ENCODE measurements around the gene NETO1. TPM values are rescaled to one million over a fixed set of nuclear protein-coding genes. Genes with fewer than 3 reads are reported as not detected.

NETO1 gene
- total and polyA plus RNA-seq, 2 of the 4 experiments (the other 2 are of a cell fraction): 0.29 to 0.36 TPM

GRCh38 chr18:72843743-72844142 lies 24.0 kb downstream of the NETO1 start:
- ChIA-PET POLR2A (ENCODE audit: unreplicated experiment) (no interaction called here), CTCF (interaction anchor here (0.9 kb wide), 1 partner anchor 20 kb away, joined by 4 read pairs; no protein-coding TSS in a partner anchor)
- Histone ChIP-seq H3K9ac (ENCODE audit: low read depth, low read length) (no peak overlapping the region), H4K8ac (ENCODE audit: low read depth in 2 of 2, low read length in 2 of 2) (no peak overlapping the region), H3K4me1 (ENCODE audit: control insufficient read depth, insufficient read depth, low read length) (no peaks in the 10 kb centered on the region), H2AK9ac (replicated peaks; ENCODE audit: low read depth, low read length, poor library complexity) (no peak overlapping the region), H3K18ac (ENCODE audit: low read depth, low read length) (no peak overlapping the region), H3K4ac (ENCODE audit: low read depth, low read length) (no peak overlapping the region), H3K4me3 (ENCODE audit: insufficient read depth, low read depth, low read length) (no peak overlapping the region), H2AK5ac (ENCODE audit: low read depth, low read length) (no peak overlapping the region), H2BK20ac (ENCODE audit: low read depth, low read length) (no peak overlapping the region), H4K91ac (ENCODE audit: insufficient read depth, low read depth, low read length) (no peak overlapping the region), H3K27ac (ENCODE audit: insufficient read depth, low read length) (no peak overlapping the region), H4K20me1 (ENCODE audit: insufficient read depth, low read length) (no peaks in the 10 kb centered on the region), H3K14ac (replicated peaks; ENCODE audit: low read depth, low read length) (no peak overlapping the region), H3K79me1 (ENCODE audit: low read depth in 1 of 2, low read length in 2 of 2) (no peaks in the 10 kb centered on the region), H3K9me3 (ENCODE audit: control insufficient read depth, insufficient read depth, low read length) (peaks cover 5% of the 10 kb centered on the region; the same call in 1 of the 2 replicates), H3K23ac (ENCODE audit: low read depth, low read length) (no peak overlapping the region), H3K9me1 (ENCODE audit: insufficient read depth, low read length) (no peaks in the 10 kb centered on the region), H2BK15ac (ENCODE audit: low read depth, low read length) (no peak overlapping the region), H4K5ac (ENCODE audit: low read depth, low read length) (no peak overlapping the region), H3K27me3 (ENCODE audit: control insufficient read depth, insufficient read depth, low read length) (no peaks in the 10 kb centered on the region), H2BK120ac (ENCODE audit: low read depth, low read length) (no peak overlapping the region), H3K4me2 (ENCODE audit: low read depth, low read length) (no peak overlapping the region), H3K36me3 (ENCODE audit: control insufficient read depth, insufficient read depth, low read length) (no peaks in the 10 kb centered on the region), H2BK5ac (ENCODE audit: low read depth, low read length, poor library complexity, severe bottlenecking) (no peak overlapping the region), H3K56ac (ENCODE audit: extremely low read depth, insufficient read depth, low read length) (no peak overlapping the region), H2AFZ (replicated peaks; ENCODE audit: low read length, poor library complexity) (no peak overlapping the region)
- TF ChIP-seq MAFK (IDR thresholded peaks at IDR 0.05; ENCODE audit: low read depth, low read length): peak; percentile 79
- TF ChIP-seq CTCF (conservative IDR thresholded peaks at IDR 0.05; ENCODE audit: low read depth, low read length): no peak
- no TSS peak for BruUV-seq (replicated peaks)
- DNase-seq (no peak), ATAC-seq (ENCODE audit: low read depth) (no peak)
- WGBS, 2 experiments (ENCODE audit: extremely low coverage in 2 of 2, insufficient read length in 1 of 2): 43% methylated on average over 2 of the region's 8 CpGs; no CpG with 5 or more reads in 1 of the 2 experiments
- dilution Hi-C loops (cut with HindIII; ENCODE audit: low sequenced_read_pairs, unreplicated experiment) (no loop called here), in situ Hi-C loops (cut with MboI; ENCODE audit: low sequenced_read_pairs) (no loop called here), intact Hi-C loops (cut with micrococcal nuclease) (no loop called here)
